Hepatocyte (in vitro differentiated cells): Measurements from ENCODE around the gene ATOH8.

Source experiments
- CTCF ChIP-seq: fragments of 200-600 bp; sonication (generic); IDR thresholded peaks from 2 replicates; pipeline ENCODE4 v1.5.1; 2016; ENCODE audit warnings: antibody characterized with exemption, mild to moderate bottlenecking; ENCODE audit not compliant: poor library complexity
- EZH2 ChIP-seq: fragments of 200-600 bp; sonication (generic); IDR thresholded peaks from 2 replicates; pipeline ENCODE4 v1.6.1; 2016; ENCODE audit warnings: antibody characterized with exemption, mild to moderate bottlenecking, borderline replicate concordance
- EZH2phosphoT487 ChIP-seq: fragments of 200-600 bp; sonication (generic); IDR thresholded peaks from one replicate; pipeline ENCODE4 v1.6.1; 2018; ENCODE audit warnings: antibody characterized with exemption, mild to moderate bottlenecking, low read depth, moderate library complexity; ENCODE audit not compliant: unreplicated experiment, severe bottlenecking

GRCh38 chr2:85735691-85736090 lies 18.1 kb upstream of the ATOH8 start:
- TF ChIP-seq CTCF = no peak
- TF ChIP-seq EZH2 = no peak
- no peak for TF ChIP-seq EZH2phosphoT487
